H1 (cell line): ENCODE measurements around the gene CDCA3. TPM values are rescaled to one million over a fixed set of nuclear protein-coding genes. Genes with fewer than 3 reads are reported as not detected.

Source experiments
- CTCF ChIA-PET: fragments of 300-600 bp; sonication (Branson Sonifier 250); formaldehyde crosslinking; loops from one replicate; lab custom pipeline; 2021; ENCODE audit not compliant: partially characterized antibody; lab: Charles Lee
- POLR2A ChIA-PET: fragments of 300-600 bp; sonication (Branson Sonifier 250); formaldehyde crosslinking; loops from one replicate; lab custom pipeline; 2021; ENCODE audit warnings: inconsistent platforms; ENCODE audit not compliant: partially characterized antibody; lab: Charles Lee
- DNase-seq, 2 experiments: peaks; one replicate each; pipeline versions ENCODE4 v3.0.0 to v3.0.0-alpha.2; 2010 to 2022; ENCODE audit warnings: low spot score in 2 of 2, low read depth in 1 of 2, mixed read lengths in 1 of 2
- FAIRE-seq: peaks from 2 replicates; lab custom pipeline; 2011; peaks lifted over from hg19 to GRCh38; lab: Jason Lieb, UNC
- H2AFZ ChIP-seq: 2 replicates; pipeline ENCODE4 v1.8.1; 2012; ENCODE audit warnings: low read length, inconsistent platforms
- H2AK5ac ChIP-seq: 2 replicates; pipeline ENCODE4 v1.6.1; 2013; ENCODE audit warnings: low read depth, low read length
- H2BK120ac ChIP-seq: replicated peaks from 2 replicates; pipeline ENCODE3; 2013; ENCODE audit warnings: low read depth, low read length, inconsistent platforms
- H2BK12ac ChIP-seq: 2 replicates; pipeline ENCODE4 v1.6.1; 2013; ENCODE audit warnings: low read depth, low read length
- H2BK15ac ChIP-seq: 2 replicates; pipeline ENCODE4 v1.6.1; 2013; ENCODE audit warnings: low read length
- H2BK20ac ChIP-seq: 2 replicates; pipeline ENCODE4 v1.6.1; 2013; ENCODE audit warnings: low read length
- H2BK5ac ChIP-seq: 2 replicates; pipeline ENCODE4 v1.6.1; 2013; ENCODE audit warnings: low read depth, low read length
- H3K14ac ChIP-seq: 2 replicates; pipeline ENCODE4 v1.6.1; 2013; ENCODE audit warnings: inconsistent platforms; ENCODE audit not compliant: insufficient read length
- H3K18ac ChIP-seq: 2 replicates; pipeline ENCODE4 v1.6.1; 2013; ENCODE audit warnings: low read length; ENCODE audit errors: extremely low read depth
- H3K23ac ChIP-seq: 2 replicates; pipeline ENCODE4 v1.6.1; 2013; ENCODE audit warnings: inconsistent platforms; ENCODE audit not compliant: insufficient read length
- H3K23me2 ChIP-seq: 2 replicates; pipeline ENCODE4 v1.6.1; 2013; ENCODE audit warnings: low read depth, low read length
- H3K27ac ChIP-seq: 2 replicates; pipeline ENCODE4 v1.6.1; 2011; ENCODE audit warnings: low read depth, low read length, inconsistent platforms
- H3K27me3 ChIP-seq, 4 experiments: replicated peaks in 1 of 4; 1 replicate in 1 of 4; 2 replicates in 3 of 4; pipeline versions ENCODE4 v1.6.1 to v1.8.1; 2011 to 2013; ENCODE audit warnings: low read length in 3 of 4, mild to moderate bottlenecking in 3 of 4, inconsistent platforms in 2 of 4, mixed read lengths in 2 of 4, moderate library complexity in 1 of 4; ENCODE audit not compliant: control insufficient read depth in 3 of 4, insufficient read depth in 3 of 4; ENCODE audit errors: extremely low read depth in 1 of 4
- H3K36me3 ChIP-seq, 4 experiments: 2 replicates each; pipeline versions ENCODE4 v1.6.1 to v1.8.1; 2011 to 2013; ENCODE audit warnings: mild to moderate bottlenecking in 4 of 4, low read length in 3 of 4, moderate library complexity in 2 of 4, control low read depth in 1 of 4, inconsistent platforms in 1 of 4; ENCODE audit not compliant: insufficient read depth in 4 of 4, control insufficient read depth in 2 of 4
- H3K4ac ChIP-seq: replicated peaks from 2 replicates; pipeline ENCODE3; 2013; ENCODE audit warnings: low read length, low read depth, mixed read lengths, inconsistent platforms; ENCODE audit not compliant: insufficient read length
- H3K4me1 ChIP-seq, 4 experiments: replicated peaks in 1 of 4; 1 replicate in 1 of 4; 2 replicates in 3 of 4; pipeline versions ENCODE4 v1.6.1 to v1.8.1; 2011 to 2013; ENCODE audit warnings: low read length in 3 of 4, inconsistent platforms in 2 of 4, mixed read lengths in 1 of 4; ENCODE audit not compliant: insufficient read depth in 4 of 4, control insufficient read depth in 3 of 4
- H3K4me2 ChIP-seq, 2 experiments: 2 replicates each; pipeline versions ENCODE4 v1.6.1 to v1.8.1; 2011 to 2013; ENCODE audit warnings: low read depth in 2 of 2, low read length in 2 of 2, control low read depth in 1 of 2, inconsistent platforms in 1 of 2, mild to moderate bottlenecking in 1 of 2; ENCODE audit not compliant: insufficient read depth in 1 of 2
- H3K4me3 ChIP-seq, 4 experiments: fragments of 200-600, 300-600 bp in 1 of 4; sonication (generic), shearing (Covaris generic), sonication (Bioruptor Twin) in 1 of 4; 2 replicates each; pipeline versions ENCODE4 v1.5.1 to v1.8.1; 2011 to 2016; ENCODE audit warnings: low read length in 4 of 4, low read depth in 3 of 4, control low read depth in 2 of 4, inconsistent platforms in 2 of 4, mild to moderate bottlenecking in 2 of 4, mixed read lengths in 1 of 4, moderate library complexity in 1 of 4; ENCODE audit not compliant: insufficient read depth in 2 of 4; ENCODE audit errors: extremely low read depth in 1 of 4
- H3K56ac ChIP-seq: replicated peaks from 2 replicates; pipeline ENCODE3; 2013; ENCODE audit warnings: low read depth, mild to moderate bottlenecking, mixed read lengths, low read length, inconsistent platforms; ENCODE audit not compliant: insufficient read length
- H3K79me1 ChIP-seq: 2 replicates; pipeline ENCODE4 v1.6.1; 2013; ENCODE audit warnings: low read depth, low read length, control low read depth
- H3K79me2 ChIP-seq, 2 experiments: 2 replicates each; pipeline versions ENCODE4 v1.6.1 to v1.8.1; 2012 to 2013; ENCODE audit warnings: low read length in 2 of 2, mild to moderate bottlenecking in 2 of 2, inconsistent platforms in 1 of 2; ENCODE audit not compliant: insufficient read depth in 2 of 2, control insufficient read depth in 1 of 2
- H3K9ac ChIP-seq, 4 experiments: replicated peaks in 1 of 4; 1 replicate in 1 of 4; 2 replicates in 3 of 4; pipeline versions ENCODE4 v1.6.1 to v1.8.1; 2011 to 2013; ENCODE audit warnings: low read depth in 3 of 4, low read length in 3 of 4, control low read depth in 2 of 4, mild to moderate bottlenecking in 2 of 4, moderate library complexity in 2 of 4, inconsistent platforms in 1 of 4; ENCODE audit errors: extremely low read depth in 1 of 4
- H3K9me3 ChIP-seq, 2 experiments: 2 replicates each; pipeline versions ENCODE4 v1.6.1 to v1.8.1; 2012 to 2013; ENCODE audit warnings: mild to moderate bottlenecking in 2 of 2, moderate library complexity in 2 of 2, control low read depth in 1 of 2, inconsistent platforms in 1 of 2, low read depth in 1 of 2, low read length in 1 of 2, mixed read lengths in 1 of 2; ENCODE audit not compliant: insufficient read depth in 2 of 2
- H4K20me1 ChIP-seq, 2 experiments: replicated peaks in 1 of 2; 2 replicates each; pipeline versions ENCODE3 to v1.8.1; 2011 to 2013; ENCODE audit warnings: inconsistent platforms in 2 of 2, low read length in 2 of 2, mild to moderate bottlenecking in 1 of 2; ENCODE audit not compliant: insufficient read depth in 2 of 2, control insufficient read depth in 1 of 2
- H4K5ac ChIP-seq: 2 replicates; pipeline ENCODE4 v1.6.1; 2013; ENCODE audit warnings: low read length, low read depth, mixed read lengths, inconsistent platforms; ENCODE audit not compliant: insufficient read length
- H4K8ac ChIP-seq: 2 replicates; pipeline ENCODE4 v1.8.0; 2013; ENCODE audit warnings: mild to moderate bottlenecking, moderate library complexity, low read length, inconsistent platforms; ENCODE audit not compliant: insufficient read depth; ENCODE audit errors: extremely low read depth
- H4K91ac ChIP-seq: replicated peaks from 2 replicates; pipeline ENCODE3; 2013; ENCODE audit warnings: low read length, mixed read lengths, inconsistent platforms; ENCODE audit not compliant: insufficient read length
- WGBS, 2 experiments: shearing (Covaris generic) in 1 of 2; methylation state at CpG; one replicate each; pipeline versions ENCODE4 v1.1.6 to v1.1.7; 2013 to 2015; ENCODE audit warnings: low lambda C conversion rate in 2 of 2, mixed read lengths in 2 of 2, inconsistent platforms in 1 of 2, low coverage in 1 of 2, missing lambda C conversion rate in 1 of 2; ENCODE audit not compliant: insufficient replicate concordance in 2 of 2, insufficient coverage in 1 of 2, insufficient read length in 1 of 2; ENCODE audit errors: extremely low coverage in 1 of 2, missing lambda C conversion rate in 1 of 2; 5-methylcytosine and 5-hydroxymethylcytosine counted together
- polyA plus RNA-seq, 7 experiments: library from polyadenylated mRNA; depleted of rRNA in 3 of 7; stranded (reverse) in 5 of 7; unstranded in 2 of 7; fragments of >200 nt in 5 of 7; fragments of 200-250 nt in 2 of 7; gene quantifications; 1 replicate in 5 of 7; 2 replicates in 1 of 7; 4 replicates in 1 of 7; pipeline versions ENCODE4 v1.2.1 to v1.2.3, GENCODE V29; 2011 to 2013; ENCODE audit warnings: missing spikeins in 2 of 7, mixed read lengths in 2 of 7
- total RNA-seq: library from RNA; stranded (reverse); fragmentation: NEBNext Ultra II Directional; extraction: Animal tissue kit (Norgen Biotek cat#: 25700); gene quantifications from 2 replicates; pipeline ENCODE4 v1.2.1, GENCODE V29; 2021

Gene CDCA3
- total and polyA plus RNA-seq, 2 of the 8 experiments (the other 6 are each of a cell fraction or from before 2014, with no cell fraction given), result 47.7 to 71.2 TPM

DNA sequence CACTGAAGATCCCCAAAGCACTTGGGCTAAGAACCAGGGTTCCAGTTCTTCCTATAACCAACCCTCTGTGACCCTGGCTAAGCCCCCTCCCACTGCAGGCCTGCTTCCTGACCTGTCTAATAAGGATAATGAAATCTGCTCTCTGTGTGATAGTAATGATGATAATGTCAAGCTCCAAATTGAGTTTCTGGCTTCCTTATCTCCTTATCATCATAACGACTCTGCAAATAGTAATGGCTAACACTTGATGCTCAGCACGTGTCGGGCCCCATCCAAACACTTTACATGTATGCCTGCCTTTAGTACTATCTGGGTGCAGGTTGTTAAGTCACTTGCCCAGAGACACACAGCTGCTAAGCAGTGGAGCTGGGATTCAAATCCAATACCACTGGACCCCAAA lies 34.5 kb downstream of the CDCA3 start:
- CTCF ChIA-PET, result interaction anchor here (0.6 to 3.2 kb wide), 4 partner anchors 9 to 290 kb away, joined by 3 to 19 read pairs (median 4); no protein-coding TSS in a partner anchor
- no peak overlapping the region for H3K18ac ChIP-seq

More for the DNA sequence above, 34.5 kb downstream of the CDCA3 start:
- no peak overlapping the region for H2BK5ac ChIP-seq
- peak overlapping the region; percentile 72; the same call in 1 of the 2 replicates for H2BK15ac ChIP-seq
- no peak overlapping the region for H2AK5ac ChIP-seq
- no peak overlapping the region for H3K4me2 ChIP-seq
- POLR2A ChIA-PET, result interaction anchor here (0.8 to 1.7 kb wide), 6 partner anchors 12 to 127 kb away, joined by 3 to 7 read pairs (median 5); partner anchors contain the start of genes C12orf57, MLF2, P3H3 and PTMS
- H3K56ac ChIP-seq, result no peak overlapping the region
- H3K9ac ChIP-seq, result no peak overlapping the region
- DNase-seq (no peak), FAIRE-seq (no peak)
- H4K5ac ChIP-seq, result no peak overlapping the region
- no peak overlapping the region for H3K4ac ChIP-seq
- peaks cover 0 to 2% of the 10 kb centered on the region in 2 experiments; a peak in 1 of 4 replicates for H3K9me3 ChIP-seq
- H4K20me1 ChIP-seq, result peaks cover 0 to 6% of the 10 kb centered on the region in 2 experiments
- peaks cover 4 to 32% (median 21%) of the 10 kb centered on the region in 4 experiments for H3K4me1 ChIP-seq
- no peaks in the 10 kb centered on the region; a peak in 1 of 8 replicates for H3K36me3 ChIP-seq
- H2BK12ac ChIP-seq, result no peak overlapping the region
- H3K79me1 ChIP-seq, result no peaks in the 10 kb centered on the region
- H4K91ac ChIP-seq, result no peak overlapping the region
- no peaks in the 10 kb centered on the region for H3K79me2 ChIP-seq
- H3K27ac ChIP-seq, result no peak overlapping the region
- H3K23me2 ChIP-seq, result peaks cover 13% of the 10 kb centered on the region
- no peak overlapping the region for H3K23ac ChIP-seq
- WGBS, 2 experiments, result 89% methylated on average over 3 of the region's 3 CpGs; no CpG with 5 or more reads in 1 of the 2 experiments
- no peak overlapping the region for H3K14ac ChIP-seq
- H2BK120ac ChIP-seq, result no peak overlapping the region
- H2BK20ac ChIP-seq, result no peak overlapping the region
- no peak overlapping the region; the same call in 1 of the 2 replicates for H4K8ac ChIP-seq
- no peak overlapping the region for H3K4me3 ChIP-seq
- H2AFZ ChIP-seq, result no peak overlapping the region
- peaks cover 0 to 2% (median 0%) of the 10 kb centered on the region in 4 experiments; a peak in 4 of 7 replicates for H3K27me3 ChIP-seq
